VCaP (cell line): Measurements from ENCODE around the gene ABTB2.

Experiments
- H3K27ac ChIP-seq: fragments of 450-650 bp; 2 replicates; pipeline ENCODE4 v1.5.1; 2017
- TF ChIP-seq, protein P1 (sequence below): fragments of 450-650 bp; conservative IDR thresholded peaks from 2 replicates; pipeline ENCODE4 v1.5.1; 2017; ENCODE audit warnings: mild to moderate bottlenecking, moderate library complexity

Gene ABTB2

DNA sequence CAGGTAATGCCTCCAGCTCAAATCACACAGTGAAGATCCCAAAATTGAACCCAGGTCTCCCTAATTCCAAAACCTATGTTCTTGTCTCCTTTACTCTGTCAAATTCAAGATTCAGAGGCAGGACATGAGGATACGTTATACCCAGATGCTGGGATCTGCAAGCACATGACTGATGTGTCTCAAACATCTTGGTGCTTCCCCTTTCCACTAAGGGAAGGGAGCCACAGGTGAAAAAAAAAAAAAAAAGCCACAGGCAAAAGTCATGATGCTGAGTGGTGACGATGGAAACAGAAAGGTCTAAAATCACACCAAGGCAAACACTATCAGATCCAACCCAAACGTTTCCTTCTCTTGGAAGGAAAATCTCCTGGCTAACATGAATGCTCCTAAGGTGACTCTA is 24.0 kb downstream of the ABTB2 start:
- TF ChIP-seq, protein P1, sequence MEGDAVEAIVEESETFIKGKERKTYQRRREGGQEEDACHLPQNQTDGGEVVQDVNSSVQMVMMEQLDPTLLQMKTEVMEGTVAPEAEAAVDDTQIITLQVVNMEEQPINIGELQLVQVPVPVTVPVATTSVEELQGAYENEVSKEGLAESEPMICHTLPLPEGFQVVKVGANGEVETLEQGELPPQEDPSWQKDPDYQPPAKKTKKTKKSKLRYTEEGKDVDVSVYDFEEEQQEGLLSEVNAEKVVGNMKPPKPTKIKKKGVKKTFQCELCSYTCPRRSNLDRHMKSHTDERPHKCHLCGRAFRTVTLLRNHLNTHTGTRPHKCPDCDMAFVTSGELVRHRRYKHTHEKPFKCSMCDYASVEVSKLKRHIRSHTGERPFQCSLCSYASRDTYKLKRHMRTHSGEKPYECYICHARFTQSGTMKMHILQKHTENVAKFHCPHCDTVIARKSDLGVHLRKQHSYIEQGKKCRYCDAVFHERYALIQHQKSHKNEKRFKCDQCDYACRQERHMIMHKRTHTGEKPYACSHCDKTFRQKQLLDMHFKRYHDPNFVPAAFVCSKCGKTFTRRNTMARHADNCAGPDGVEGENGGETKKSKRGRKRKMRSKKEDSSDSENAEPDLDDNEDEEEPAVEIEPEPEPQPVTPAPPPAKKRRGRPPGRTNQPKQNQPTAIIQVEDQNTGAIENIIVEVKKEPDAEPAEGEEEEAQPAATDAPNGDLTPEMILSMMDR, result no peak
- H3K27ac ChIP-seq, result peak overlapping the region; percentile 93

DNA sequence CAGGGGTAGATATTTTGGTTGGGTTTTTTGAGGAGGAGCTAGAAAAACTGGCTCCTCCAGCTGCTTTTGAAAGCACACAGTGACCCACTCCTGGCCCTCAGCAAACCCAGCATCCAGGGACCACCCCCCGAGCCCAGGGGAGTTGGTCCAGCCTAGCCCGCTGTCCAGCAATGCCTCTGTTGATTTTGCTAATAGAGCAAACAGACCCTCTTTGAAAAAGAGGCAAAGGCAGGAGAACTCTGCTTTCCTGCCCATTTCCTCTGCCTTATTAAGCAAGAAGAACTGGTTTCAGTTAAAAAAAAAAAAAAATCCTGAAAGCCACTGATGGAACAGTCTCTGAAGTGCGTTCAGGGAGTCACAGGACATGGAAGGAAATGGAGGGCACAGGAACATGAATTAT is 25.3 kb downstream of the ABTB2 start:
- TF ChIP-seq, protein P1, result no peak
- peak overlapping the region; percentile 93 for H3K27ac ChIP-seq

DNA sequence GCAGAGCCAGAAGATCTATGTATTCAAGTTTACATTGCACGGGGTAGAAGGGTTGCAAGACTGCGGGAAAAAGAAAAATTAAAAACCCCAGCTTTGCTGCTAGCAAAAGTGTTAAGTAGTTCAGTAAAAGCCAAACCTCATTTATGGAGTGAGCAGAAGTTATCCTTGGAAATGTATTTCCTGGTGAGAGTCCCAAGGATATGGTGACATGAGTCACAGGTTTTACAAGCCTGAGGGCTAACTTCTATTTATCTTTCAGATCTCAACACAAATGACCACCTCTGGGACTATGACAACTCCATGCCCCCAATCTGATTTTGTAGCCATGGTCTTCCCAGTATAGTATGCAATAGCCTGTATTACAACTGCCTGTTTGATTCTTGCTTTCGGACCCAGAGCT is 26.1 kb downstream of the ABTB2 start:
- H3K27ac ChIP-seq, result peak overlapping the region; percentile 93

DNA sequence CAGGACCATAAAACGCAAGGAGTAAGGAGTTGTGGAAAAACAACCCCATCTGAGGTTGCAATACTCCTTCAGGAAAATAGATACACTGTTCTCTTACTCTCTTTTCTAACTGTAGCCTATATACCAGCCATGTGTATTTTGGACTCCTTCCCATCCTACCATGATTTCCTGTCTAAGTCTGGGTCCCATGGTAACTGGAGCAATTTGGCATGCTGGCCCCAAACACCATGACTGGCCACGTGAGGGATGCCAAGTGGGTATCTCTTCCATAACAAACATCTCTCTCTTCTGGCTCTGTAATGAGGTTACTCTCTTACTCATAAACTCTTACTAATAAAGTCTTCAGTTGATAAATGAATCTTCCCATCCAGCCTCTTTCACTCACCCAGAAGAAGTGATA is 26.5 kb downstream of the ABTB2 start:
- H3K27ac ChIP-seq, result peak overlapping the region; percentile 93
- TF ChIP-seq, protein P1, result no peak

More for the DNA sequence above, 26.1 kb downstream of the ABTB2 start:
- TF ChIP-seq, protein P1, result no peak

DNA sequence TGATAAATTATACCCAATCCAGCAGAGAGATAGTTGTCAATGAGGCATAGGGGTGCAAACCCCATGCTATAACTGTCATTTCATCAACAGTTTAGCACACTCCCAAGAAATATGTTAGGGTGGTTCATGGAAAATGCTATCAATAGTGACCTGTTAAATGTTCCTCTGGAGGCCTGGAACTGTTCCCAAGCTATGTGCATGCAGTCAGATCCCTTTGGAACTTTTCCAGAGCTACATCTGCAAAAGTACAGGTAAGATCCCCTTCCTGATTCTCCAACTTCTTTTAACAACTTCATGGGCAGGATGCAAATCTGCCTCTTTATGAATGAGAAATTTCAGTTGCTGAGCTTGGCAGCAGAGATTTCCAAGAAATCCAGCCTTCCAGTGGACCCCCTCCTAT is 27.2 kb downstream of the ABTB2 start:
- TF ChIP-seq, protein P1, result no peak
- H3K27ac ChIP-seq, result peak overlapping the region; percentile 93

DNA sequence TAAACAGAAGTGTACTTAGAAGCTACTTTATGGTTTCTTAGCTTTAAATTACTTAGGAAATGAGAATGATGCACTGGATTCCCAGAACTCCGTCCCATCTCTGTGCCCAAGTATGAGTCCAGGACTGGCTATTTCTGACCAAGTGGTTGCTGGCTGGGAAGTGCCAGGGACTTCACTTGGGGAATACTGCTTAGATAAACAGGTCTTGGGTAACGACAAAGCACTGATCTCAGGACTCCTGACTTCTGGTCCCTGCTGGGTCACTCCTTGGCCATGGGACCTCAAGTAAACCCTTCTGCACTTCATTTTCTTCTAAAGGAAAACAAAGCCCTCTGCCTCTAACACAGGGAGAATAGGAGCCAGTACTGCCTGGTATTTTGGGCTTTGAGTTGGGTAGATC is 27.9 kb downstream of the ABTB2 start:
- TF ChIP-seq, protein P1, result no peak
- H3K27ac ChIP-seq, result peak overlapping the region; percentile 93

DNA sequence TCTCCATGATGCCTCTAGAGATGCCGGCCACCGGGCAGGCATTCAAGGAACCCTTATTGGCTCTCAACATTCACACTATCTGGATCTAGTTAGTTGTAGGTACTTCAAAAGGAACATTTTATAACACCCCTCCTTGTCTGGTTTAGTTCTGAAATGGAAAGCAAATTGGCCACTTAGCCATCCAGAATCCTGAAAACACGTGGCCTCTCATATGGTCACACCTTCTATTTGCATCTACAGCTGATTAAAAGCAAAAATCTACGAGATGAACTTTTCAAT is 29.2 kb downstream of the ABTB2 start:
- H3K27ac ChIP-seq, result peak overlapping the region; percentile 93
- TF ChIP-seq, protein P1, result no peak
